GM19351 (cell line): ENCODE data around the gene GRIA1.
"Not testable (repeated sequence)": the region's sequence is repeated elsewhere in the genome, so short reads cannot be mapped to it uniquely, and the experiment has no call there.

Source experiments
- ATAC-seq: cut with Tn5 transposase; IDR thresholded peaks from one replicate; pipeline ENCODE4 v1.9.1; 2021; ENCODE audit warnings: mild to moderate bottlenecking, moderate library complexity; ENCODE audit not compliant: unreplicated experiment

The GRIA1 gene

DNA sequence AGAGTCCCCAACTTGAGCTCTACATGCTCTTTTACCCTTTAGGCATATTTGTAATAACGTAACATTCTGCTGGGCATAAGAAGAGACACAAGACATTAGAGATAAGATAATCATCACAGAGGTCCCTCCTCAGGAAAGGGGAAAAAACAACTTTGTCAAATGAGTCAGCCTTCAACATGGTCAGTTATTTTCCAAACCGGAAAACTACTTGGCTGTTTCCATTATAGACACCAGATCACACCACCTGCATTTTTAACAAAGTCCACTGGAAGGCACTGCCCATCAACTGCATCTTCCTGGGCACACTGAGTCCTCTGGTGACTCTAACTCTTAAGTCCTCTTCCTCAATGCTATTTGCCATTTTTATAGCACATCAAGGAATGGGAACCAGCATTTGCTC is 326.4 kb downstream of the GRIA1 start:
- no peak for ATAC-seq

DNA sequence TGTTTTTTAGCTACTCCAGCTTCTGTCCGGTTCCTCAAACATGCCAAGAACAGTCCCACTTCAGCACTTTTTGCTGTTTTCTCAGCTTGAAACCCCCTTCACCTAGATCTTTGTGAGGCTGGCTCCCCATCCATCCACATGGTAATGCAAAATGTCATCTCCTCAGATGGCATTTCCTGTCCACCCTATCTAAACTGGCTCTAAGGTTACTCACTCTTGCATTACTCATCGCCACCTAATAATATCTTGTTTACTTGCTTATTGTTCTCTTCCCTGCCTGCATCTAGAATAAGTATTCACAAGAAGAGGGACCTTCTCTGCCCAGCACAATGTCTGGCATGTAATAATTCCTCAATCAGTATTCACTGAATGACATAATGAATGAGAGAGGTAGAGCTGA is 328.2 kb downstream of the GRIA1 start:
- ATAC-seq: no peak

DNA sequence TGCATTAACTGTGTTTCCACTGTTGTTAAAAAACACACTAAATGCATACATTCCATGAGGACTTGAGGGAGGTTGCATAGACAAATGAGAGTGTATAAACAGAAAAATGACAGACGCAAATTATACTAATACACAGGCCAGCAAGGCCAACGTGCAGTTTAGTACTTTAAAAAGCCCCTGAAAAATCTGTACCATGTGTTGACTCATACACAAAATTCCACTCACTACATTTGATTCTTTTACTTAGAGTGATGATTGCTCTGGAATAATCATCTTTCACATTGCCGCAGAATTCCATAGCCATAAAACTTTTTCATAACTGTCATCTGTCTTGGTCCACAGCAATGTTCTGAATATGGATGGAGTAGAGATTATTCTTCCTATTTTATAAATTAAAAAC is 332.6 kb downstream of the GRIA1 start:
- ATAC-seq: no peak

GRCh38 chr5:153824909-153825308 is 334.4 kb downstream of the GRIA1 start:
- no peak for ATAC-seq

- ATAC-seq: no peak
Observed at GRCh38 chr5:153827397-153827796, 336.9 kb downstream of the GRIA1 start.

DNA sequence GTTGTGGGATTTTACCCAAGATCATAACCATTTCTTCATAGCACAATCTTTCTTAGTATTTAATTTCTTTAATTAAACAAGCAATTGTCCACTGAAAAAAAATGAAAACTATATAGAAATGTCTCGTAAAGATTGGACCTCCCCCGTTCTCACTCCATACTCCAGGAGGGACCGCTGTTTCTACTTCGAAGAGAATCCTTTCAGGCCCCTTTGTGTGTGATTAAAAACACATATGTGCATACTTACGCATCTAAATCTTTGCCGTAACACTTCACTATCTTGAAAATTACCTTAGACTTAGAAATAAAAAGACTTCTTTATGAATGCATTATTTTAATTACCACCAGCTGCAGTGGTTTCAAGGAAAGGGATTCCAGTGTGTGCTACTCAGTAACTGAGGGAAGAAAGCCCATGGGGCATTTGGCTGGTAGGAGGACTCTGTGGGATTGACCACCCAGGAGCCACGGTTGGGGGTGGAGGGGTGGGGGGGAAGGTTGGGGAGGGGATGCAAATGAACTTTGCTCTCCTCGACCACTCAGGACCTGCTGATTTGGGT is 339.1 kb downstream of the GRIA1 start:
- no peak for ATAC-seq

DNA sequence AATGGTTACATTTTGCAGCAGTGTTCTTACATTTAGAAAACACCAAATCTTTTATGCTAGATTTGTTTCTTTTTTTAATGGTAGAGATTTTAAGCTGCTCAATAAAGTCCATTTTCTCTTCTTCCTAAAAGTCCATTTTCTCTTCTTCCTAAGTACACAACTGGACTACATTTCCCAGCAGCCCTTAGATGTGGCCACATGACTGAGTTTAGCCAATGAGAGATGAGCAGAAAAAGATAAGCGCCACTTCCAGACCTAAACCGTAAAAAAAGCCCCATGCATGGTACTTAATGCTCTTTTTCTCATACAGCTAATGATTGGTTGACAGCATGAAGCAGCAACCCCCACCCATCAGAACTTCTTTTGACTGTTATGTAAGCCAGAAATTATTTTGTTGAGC is 341.5 kb downstream of the GRIA1 start:
- peak; percentile 96 for ATAC-seq

- no peak for ATAC-seq
Observed at GRCh38 chr5:153835891-153836515, 345.5 kb downstream of the GRIA1 start.

DNA sequence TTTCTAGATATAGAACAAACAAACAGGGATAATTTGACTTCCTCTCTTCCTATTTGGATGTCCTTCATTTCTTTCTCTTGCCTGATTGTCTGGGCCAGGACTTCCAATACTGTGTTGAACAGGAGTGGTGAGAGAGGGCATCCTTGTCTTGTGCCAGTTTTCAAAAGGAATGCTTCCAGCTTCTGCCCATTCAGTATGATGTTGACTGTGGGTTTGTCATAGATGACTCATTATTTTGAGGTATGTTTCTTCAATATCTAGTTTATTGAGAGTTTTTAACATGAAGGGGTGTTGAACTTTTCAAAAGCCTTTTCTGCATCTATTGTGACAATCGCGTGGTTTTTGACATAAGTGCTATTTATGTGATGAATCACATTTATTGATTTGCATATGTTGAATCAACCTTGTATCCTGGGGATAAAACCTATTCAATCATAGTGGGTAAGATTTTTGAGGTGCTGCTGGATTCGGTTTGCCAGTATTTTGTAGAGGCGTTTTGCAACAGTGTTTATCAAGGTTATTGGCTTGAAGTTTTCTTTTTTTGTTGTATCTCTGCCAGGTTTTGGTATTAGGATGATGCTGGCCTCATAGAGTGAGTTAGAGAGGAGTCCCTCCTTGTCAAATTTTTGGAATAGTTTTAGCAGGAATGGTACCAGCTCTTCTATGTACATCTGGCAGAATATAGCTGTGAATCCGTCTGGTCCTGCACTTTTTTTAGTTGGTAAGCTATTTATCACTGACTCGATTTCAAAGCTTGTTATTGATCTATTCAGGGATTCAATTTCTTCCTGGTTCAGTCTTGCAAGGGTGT is 359.0 kb downstream of the GRIA1 start:
- ATAC-seq: not testable (repeated sequence)

GRCh38 chr5:153860195-153860886 is 369.9 kb downstream of the GRIA1 start:
- no peak for ATAC-seq

DNA sequence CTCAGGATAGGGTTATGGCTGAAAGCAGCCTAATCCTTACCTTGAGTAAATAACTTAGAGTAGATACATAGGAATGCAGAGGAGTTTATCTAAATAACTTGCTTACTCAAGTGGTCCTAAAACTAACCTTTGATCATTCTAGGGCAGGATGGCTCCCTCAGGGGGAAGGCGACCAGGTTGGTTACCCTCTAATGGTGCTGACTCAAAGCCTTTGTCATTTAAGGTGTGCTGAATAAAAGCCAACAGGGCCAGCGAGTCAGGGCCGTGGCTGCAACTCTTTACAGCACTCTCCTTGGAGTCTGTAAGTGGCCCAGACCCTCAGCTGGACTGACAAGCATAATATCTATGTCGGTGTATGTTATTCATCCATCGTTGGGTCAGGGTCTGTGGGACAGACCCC is 372.4 kb downstream of the GRIA1 start:
- not testable (repeated sequence) for ATAC-seq
